Head of caudate nucleus (tissue), 42 donors: ENCODE results near the gene ISG15.
"Not testable (repeated sequence)": the region's sequence is repeated elsewhere in the genome, so short reads cannot be mapped to it uniquely, and the experiment has no call there.

Source experiments
- DNase-seq, 42 donors: peaks; one replicate each; pipeline versions ENCODE4 v3.0.0 to v3.0.0-alpha.2; 2020 to 2021; ENCODE audit warnings: mixed read lengths in 7 of 42
- intact Hi-C: fragments of 100-400 bp; cut with DNase I; formaldehyde crosslinking; loops from one replicate; pipeline ENCODE4 v1.15.0; 2022

ISG15 gene

DNA sequence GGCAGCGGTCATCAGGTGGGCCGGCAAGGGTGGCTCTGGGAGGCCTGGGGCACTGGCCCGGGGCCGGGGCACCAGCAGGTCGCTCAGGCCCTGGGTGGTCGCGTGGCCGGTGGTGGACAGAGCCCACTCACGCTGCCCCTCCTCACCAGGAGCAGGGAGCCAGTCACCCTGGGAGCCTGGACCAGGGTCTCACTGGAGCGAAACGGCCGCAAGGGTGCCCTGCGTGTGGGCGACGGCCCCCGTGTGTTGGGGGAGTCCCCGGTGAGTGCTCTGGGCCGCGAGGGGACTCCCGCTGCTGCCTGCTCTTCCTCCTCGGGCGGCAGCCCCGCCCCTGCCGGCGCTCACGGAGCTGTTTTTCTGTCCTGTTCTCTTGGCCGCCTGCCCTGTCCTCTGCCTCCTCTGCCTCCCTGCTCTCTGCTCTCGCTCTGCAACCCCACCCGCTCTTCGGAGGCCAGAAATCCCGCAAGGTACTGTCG, 37.3 kb downstream of the ISG15 start:
- no peak for DNase-seq
- intact Hi-C loops = no loop called here

DNA sequence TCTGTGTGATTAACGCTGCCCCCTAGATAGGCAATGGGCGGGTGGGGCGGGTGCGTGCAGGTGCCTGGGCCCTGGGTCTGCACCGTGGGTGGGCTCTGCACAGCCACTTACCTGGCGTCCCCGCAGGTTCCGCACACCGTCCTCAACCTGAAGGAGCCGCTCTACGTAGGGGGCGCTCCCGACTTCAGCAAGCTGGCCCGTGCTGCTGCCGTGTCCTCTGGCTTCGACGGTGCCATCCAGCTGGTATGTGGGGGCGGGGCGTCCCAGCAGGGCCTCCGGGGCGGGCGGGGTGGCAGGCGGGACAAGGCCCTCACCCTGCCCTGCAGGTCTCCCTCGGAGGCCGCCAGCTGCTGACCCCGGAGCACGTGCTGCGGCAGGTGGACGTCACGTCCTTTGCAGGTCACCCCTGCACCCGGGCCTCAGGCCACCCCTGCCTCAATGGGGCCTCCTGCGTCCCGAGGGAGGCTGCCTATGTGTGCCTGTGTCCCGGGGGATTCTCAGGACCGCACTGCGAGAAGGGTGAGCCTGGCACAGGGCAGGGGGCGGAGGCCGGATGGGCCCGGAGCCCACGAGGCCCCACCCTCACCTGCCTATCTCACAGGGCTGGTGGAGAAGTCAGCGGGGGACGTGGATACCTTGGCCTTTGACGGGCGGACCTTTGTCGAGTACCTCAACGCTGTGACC, 38.0 kb downstream of the ISG15 start:
- DNase-seq = no peak
- intact Hi-C loops = no loop called here

DNA sequence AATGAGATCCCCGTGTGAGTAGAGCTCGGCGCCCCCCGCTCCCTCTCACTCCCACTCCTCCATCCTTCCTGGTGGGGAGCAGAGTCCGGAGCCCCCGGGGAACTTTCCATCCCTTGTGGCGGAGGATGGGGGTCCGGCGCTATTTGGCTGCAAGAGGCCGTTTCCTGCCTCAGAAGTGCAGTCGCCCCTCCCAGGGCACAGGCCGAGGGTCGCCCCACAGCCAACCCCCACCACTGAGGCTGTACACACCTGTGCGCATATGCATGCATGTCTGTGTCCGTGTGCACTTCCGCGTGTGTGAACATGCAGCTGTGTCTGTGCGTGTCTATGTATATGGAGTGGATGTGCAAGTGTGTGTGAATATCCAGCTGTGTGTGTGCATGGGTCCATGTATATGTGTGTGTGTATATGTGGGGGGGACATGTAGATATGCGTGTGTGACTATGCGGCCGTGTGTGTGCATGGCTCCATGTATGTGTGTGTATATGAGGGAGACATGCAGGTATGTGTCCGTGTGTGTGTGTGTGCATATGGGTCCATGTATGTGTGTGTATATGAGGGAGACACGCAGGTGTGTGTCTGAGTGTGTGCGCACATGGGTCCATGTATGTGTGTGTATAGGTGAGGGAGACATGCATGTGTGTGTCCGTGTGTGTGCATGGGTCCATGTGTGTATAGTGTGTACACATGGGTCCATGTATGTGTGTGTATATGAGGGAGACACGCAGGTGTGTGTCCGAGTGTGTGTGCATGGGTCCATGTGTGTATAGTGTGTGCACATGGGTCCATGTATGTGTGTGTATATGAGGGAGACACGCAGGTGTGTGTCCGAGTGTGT, 38.9 kb downstream of the ISG15 start:
- intact Hi-C loops = no loop called here
- DNase-seq = no peak

DNA sequence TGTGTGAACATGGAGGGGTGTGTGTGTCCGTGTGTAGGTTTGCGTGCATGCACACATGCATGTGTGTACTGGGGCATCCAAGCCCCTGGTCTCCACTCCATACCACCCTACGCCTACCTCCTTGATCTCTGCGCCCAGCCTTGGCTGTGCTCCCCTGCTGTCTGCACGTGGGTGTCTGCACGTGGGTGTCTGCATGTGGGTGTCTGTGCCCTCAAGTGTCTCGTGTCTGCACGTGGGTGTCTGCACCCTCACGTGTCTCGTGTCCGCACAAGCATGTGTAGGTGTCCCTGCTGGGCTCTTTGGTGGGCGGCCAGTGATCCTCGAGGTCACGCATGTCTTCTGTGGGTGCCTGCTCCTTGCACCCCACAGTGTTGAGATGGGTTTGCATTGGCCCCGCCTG, 39.7 kb downstream of the ISG15 start:
- intact Hi-C loops = no loop called here

DNA sequence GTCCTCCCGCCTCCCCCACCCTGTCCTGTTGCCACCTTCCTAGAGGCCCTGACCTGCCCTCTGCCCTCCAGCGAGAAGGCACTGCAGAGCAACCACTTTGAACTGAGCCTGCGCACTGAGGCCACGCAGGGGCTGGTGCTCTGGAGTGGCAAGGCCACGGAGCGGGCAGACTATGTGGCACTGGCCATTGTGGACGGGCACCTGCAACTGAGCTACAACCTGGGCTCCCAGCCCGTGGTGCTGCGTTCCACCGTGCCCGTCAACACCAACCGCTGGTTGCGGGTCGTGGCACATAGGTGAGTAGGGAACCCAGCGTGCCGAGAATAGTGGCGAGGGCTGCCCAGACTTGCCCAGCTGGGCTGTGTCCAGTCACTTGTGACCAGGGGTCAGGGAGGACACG, 40.4 kb downstream of the ISG15 start:
- no peak for DNase-seq
- intact Hi-C loops = no loop called here

More for the DNA sequence above, 39.7 kb downstream of the ISG15 start:
- peak in 3 of 42 donors; percentile 42 to 62 (median 46) for DNase-seq

DNA sequence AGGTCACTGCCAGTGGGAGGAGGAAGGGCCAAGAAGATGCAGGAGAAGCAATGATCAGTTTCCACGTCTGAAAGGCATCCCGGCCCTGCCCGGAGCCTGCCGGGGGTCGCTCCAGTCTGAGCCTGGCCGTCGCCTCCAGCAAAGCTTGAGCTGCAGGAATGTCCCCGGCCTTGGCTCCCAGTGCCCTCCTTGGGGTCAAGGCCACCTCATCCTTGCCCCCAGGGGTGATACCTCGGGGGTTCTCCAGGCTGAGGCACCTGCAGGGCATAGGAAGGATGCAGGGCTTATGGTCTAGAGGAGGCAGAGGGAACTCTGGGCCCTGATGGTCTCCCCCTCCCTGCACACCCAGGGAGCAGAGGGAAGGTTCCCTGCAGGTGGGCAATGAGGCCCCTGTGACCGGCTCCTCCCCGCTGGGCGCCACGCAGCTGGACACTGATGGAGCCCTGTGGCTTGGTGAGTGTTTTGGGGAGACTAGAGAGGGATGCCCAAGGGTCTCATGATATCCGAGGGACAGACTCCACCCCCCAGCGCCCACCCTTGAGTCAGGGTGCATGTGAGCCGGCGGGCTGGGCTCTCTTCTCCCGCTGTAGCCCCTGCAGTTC, 40.9 kb downstream of the ISG15 start:
- intact Hi-C loops = no loop called here
- peak in 1 of 42 donors; percentile 1 for DNase-seq

DNA sequence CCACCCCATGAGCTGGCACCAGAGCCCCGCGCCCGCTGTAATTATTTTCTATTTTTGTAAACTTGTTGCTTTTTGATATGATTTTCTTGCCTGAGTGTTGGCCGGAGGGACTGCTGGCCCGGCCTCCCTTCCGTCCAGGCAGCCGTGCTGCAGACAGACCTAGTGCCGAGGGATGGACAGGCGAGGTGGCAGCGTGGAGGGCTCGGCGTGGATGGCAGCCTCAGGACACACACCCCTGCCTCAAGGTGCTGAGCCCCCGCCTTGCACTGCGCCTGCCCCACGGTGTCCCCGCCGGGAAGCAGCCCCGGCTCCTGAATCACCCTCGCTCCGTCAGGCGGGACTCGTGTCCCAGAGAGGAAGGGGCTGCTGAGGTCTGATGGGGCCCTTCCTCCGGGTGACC, 41.7 kb downstream of the ISG15 start:
- intact Hi-C loops = no loop called here
- DNase-seq = no peak

DNA sequence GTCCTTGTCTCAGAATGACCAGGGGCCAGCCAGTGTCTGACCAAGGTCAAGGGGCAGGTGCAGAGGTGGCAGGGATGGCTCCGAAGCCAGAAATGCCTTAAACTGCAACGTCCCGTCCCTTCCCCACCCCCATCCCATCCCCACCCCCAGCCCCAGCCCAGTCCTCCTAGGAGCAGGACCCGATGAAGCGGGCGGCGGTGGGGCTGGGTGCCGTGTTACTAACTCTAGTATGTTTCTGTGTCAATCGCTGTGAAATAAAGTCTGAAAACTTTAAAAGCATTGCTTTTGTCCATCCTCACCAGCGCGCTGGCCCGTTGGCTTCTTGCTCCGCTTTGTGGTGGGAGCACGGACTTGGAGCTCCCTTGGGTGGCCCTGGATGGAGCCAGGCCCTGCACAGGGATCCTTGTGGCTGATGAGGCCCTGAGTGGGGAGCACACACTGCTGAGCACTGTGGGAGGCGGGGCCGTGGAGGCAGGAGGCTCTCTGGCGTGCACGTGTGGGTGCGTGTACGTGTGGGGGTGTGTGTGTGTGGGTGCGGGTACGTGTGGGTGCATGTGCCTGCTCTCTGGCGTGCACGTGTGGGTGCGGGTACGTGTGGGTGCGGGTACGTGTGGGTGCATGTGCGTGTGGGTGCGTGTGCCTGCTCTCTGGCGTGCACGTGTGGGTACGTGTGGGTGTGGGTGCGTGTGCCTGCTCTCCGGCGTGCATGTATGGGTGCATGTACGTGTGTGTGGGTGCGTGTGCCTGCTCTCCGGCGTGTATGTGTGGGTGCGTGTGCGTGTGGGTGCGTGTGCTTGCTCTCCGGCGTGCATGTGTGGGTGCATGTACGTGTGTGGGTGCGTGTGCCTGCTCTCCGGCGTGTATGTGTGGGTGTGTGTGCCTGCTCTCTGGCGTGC, 42.8 kb downstream of the ISG15 start:
- DNase-seq = no peak
- intact Hi-C loops = no loop called here

DNA sequence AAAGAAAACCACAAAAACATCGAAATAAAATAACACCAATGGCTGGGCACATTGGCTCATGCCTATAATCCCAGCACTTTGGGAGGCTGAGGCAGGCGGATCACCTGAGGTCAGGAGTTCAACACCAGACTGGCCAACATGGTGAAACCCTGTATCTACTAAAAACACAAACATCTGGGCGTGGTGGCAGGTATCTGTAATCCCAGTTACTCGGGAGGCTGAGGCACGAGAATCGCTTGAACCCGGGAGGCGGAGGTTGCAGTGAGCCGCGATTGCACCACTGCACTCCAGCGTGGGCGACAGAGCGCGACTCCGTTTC, 44.4 kb downstream of the ISG15 start:
- peak in 1 of 42 donors; percentile 30 for DNase-seq
- intact Hi-C loops = not testable (repeated sequence)

DNA sequence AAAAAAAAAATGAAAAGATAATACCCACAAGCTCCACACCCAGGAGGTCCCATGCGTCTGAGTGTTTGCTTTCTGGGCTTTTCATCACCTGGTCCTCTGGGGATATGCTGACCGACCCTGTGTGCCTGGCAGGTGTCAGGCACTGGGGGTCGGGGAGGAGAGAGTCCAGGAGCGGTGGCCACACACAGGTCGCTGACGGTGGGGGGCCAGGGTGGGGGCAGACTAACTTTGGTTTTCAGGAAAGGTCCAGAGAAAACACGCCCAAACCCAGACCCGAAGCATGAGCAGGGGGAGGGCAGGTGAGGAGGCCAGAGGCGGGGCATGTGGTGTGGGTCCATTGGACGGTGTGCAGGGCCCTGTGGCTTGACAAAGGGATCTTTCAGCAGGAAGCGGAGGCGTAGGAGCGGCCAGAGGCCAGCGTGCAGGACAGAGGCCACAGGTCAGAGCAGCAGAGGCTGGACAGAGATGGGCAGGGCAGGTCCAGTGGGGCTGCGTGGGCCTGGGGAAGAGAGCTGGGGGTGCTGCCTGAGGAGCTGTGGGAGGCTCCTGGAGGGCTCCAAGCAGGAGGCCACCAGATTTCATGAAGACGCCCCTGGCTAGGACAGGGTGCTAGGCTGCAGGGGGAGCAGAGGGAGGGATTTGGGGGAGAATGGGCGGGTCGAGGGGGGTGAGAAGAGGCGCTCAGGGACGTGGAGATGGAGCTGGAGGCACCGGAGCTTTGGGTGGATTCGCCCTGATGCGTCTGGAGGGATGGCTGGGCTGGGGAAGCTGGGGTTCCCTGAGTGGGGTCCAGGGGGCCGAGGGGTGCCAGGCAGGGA, 45.0 kb downstream of the ISG15 start:
- no peak for DNase-seq
- intact Hi-C loops = no loop called here

DNA sequence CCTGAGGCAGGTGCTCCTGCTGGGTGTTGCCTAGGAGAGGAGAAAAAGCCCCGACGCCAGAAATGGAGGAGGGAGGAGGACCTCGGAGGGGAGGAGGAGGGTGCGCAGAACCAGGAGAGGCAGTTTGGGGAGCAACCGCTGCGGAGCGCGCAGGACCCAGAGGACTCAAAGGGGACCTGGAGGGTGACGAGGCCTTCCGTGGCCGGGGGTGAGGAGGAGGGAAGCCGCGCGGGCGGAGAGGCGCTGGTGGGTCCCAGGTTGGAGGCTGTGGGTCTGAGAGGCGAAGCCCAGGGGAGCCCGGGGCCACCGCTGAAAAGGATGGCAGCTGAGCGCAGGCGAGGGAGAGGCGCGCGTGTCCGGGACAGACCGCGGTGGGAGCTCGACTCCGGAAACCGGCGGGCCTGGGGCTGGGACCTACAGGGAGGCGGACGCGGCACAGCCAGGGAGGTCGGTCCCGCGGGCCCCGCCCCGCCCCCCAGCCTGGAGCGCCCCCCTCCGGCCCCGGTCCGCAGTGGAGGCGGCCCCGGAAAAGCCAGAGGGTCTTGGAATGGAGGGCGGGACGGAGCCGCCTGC, 45.7 kb downstream of the ISG15 start:
- DNase-seq = peak in 33 of 42 donors; percentile 18 to 84 (median 52)
- intact Hi-C loops = no loop called here

DNA sequence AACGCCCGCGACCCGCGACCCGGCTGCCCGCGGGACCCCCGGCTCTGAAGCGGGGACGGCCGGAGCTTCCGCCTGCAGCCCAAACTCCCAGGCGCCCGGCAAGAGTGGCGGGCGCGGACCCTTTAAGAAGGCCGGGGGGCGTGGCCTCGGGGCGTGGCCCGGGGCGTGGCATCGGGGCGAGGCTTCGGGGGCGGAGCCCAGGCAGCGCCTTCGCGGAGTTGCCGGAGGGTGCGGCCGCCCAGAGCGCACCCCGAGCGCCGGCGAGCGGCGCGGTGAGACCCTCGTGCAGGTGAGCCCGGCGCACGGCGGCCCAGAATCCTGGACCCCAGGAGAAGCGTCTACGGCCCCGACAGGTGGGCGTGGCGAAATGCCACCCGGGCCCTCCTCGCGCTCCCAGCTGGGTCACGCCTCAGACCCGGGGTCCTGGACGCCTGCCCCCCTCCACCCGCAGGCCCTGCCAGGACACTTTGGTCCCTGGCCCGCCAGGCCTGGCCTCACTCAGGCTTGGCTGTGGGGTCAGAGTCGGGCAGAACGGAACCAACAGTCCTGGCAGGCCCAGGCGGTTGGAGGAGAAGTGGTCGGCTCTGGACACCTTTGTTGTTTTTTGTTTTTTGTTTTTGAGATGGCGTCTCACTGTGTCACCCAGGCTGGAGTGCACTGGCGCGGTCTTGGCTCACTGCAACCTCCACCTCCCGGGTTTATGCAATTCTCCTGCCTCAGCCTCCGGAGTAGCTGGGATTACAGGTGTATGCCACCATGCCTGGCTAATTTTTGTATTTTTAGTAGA, 46.4 kb downstream of the ISG15 start:
- intact Hi-C loops = no loop called here
- peak; percentile 74 to 93 (median 88) for DNase-seq

DNA sequence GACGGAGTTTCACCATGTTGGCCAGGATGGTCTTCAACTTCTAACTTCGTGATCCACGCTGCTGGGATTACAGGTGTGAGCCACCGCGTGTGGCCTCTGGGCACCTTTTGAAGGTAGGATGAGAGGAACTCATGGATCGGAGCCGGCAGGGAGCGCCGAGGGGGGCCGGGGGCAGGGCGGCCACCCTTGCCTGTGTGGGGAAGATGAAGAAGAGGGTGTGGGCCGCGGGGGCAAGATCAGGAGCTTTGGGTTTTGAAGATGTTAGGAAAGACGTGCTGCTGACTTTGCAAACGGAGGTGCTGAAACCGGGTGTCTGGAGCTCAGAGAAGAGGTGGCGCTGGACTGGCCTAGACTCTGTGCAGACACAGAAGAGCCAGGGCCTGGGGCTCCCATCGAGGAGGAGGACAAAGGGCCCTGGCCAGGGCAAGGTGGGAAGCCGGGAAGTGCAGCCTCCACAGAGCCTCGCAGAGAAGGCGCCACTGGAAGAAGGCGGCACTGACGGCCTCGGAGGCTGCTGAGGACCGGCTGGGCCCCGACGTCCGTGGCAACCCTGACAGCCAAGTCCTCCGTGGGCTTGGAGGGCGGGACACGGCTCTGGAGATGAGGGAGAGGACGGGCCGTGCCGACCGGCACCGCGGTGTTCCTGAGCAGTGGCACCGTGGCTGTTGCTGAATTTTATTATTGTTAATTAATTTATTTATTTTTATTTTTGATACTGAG, 47.1 kb downstream of the ISG15 start:
- intact Hi-C loops = no loop called here

DNA sequence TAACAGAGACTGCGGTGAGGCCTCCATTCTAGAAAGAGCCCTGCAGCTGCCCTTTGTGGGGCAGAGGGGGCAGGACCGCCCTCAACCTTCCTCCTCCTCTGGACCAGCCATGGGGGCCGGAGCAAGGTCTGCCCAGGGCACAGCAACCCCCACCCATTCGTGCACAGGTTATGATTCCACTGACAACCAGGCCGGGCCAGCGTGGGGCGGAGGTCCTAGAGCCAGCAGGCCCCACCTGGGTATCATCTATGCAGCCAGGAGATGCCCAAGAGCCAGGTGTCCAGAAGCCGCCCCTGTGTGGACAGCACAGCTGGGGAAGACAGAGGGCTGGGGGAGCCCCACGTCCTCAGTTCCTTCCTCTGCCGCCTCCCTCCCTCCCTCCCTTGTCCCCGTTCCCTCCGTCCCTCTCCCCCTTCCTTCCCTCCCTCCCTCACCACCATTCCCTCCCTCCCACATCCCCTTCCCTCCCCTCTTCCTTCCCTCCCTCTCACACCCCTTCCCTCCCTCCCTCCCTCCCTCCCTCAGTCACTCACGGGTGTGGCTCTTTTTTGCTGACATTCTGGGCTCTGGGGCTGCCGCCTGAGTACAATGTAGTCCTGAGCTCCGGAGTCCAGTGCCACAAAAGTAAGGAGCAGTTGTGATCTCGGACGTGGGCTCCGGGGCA, 48.5 kb downstream of the ISG15 start:
- DNase-seq = no peak
- intact Hi-C loops = no loop called here

More for the DNA sequence above, 47.1 kb downstream of the ISG15 start:
- no peak for DNase-seq

DNA sequence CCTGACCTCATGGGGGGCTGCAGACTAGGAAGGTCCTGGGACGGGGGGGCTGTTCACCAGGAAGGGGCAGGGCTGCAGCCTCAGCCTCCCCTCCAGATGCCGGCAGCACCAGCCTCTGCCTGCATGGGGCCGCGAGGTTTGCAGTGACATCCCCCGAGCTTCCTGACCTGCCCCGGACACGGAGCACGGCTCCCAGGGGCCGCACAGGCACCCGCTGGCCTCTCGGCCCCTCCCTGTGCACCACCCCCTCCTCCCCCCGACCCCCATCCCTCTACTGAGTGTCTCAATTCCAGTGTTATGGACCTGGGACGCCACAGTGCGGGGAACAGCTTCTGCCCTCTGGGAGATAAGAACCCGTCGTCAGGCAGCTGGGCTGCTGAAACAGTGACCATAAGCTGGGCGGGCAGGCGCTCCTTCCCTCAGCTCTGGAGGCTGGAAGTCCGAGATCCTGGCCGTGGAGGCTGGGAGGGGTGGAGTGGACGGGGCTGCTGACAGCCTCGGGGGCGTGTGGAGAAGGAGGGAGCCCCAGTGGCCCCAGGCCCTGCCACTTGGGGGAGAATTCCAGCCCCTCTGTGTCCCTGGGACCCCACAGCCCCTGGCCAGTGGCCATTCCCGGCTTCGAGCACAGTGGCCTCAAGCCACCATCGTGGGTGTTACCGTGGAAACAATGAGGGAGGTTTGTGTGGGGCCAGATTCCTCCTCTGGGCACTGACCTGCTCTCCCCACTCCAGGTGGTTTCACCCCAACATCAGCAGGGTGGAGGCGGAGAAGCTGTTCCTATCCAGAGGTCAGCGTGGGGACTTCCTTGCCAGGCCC, 49.3 kb downstream of the ISG15 start:
- intact Hi-C loops = no loop called here
- DNase-seq = no peak
